ENCODE results near the gene CTNNA3.

DNA sequence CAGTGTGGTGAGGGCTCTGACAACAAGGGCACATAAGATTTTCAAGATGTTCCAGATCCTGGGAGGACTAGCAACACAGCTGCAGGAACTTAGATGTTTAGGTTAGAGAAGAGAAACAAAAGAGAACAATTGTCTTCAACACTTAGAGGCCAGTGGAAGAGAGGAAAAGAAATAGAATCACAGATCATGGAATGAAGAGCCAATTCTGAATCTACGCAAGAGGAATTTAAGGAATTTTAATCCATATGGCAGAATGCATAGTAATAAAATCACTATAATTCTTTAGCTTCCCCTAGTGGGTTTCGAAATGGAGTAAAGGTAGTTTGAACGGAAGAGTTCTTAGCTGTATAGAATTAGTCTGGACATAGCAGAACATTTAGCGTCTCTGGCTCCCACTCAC lies 884.8 kb downstream of the CTNNA3 start:
- TF ChIP-seq, protein P1, sequence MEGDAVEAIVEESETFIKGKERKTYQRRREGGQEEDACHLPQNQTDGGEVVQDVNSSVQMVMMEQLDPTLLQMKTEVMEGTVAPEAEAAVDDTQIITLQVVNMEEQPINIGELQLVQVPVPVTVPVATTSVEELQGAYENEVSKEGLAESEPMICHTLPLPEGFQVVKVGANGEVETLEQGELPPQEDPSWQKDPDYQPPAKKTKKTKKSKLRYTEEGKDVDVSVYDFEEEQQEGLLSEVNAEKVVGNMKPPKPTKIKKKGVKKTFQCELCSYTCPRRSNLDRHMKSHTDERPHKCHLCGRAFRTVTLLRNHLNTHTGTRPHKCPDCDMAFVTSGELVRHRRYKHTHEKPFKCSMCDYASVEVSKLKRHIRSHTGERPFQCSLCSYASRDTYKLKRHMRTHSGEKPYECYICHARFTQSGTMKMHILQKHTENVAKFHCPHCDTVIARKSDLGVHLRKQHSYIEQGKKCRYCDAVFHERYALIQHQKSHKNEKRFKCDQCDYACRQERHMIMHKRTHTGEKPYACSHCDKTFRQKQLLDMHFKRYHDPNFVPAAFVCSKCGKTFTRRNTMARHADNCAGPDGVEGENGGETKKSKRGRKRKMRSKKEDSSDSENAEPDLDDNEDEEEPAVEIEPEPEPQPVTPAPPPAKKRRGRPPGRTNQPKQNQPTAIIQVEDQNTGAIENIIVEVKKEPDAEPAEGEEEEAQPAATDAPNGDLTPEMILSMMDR (IDR thresholded peaks at IDR 0.05): no peak
- TF ChIP-seq POLR2A (IDR thresholded peaks at IDR 0.05): no peak
